Smooth muscle cell of the brain vasculature (primary cell): ENCODE results near the gene CD1D.
"Not testable (repeated sequence)": the region's sequence is repeated elsewhere in the genome, so short reads cannot be mapped to it uniquely, and the experiment has no call there.

Experiments
- DNase-seq: peaks from one replicate; pipeline ENCODE4 v3.0.0-alpha.2; 2012; ENCODE audit warnings: low read depth, low spot score

CD1D gene

GRCh38 chr1:158180741-158181576, at the start of gene CD1D:
TSS of gene CD1D (plus strand) at chr1:158180895. CDS start at chr1:158181102, 207 bp downstream.
- no peak for DNase-seq

GRCh38 chr1:158131217-158131616, 49.5 kb upstream of the CD1D start:
- DNase-seq = no peak

GRCh38 chr1:158140764-158141192, 39.9 kb upstream of the CD1D start:
- no peak for DNase-seq

GRCh38 chr1:158145173-158145719, 35.4 kb upstream of the CD1D start:
- no peak for DNase-seq

- DNase-seq = no peak
Observed at GRCh38 chr1:158146165-158146564, 34.5 kb upstream of the CD1D start.

GRCh38 chr1:158146739-158147138, 34.0 kb upstream of the CD1D start:
- no peak for DNase-seq

GRCh38 chr1:158147401-158147800, 33.3 kb upstream of the CD1D start:
- no peak for DNase-seq

GRCh38 chr1:158147869-158148268, 32.8 kb upstream of the CD1D start:
- DNase-seq = no peak

- DNase-seq = no peak
Observed at GRCh38 chr1:158148468-158148867, 32.2 kb upstream of the CD1D start.

- no peak for DNase-seq
Observed at GRCh38 chr1:158149175-158149574, 31.5 kb upstream of the CD1D start.

GRCh38 chr1:158149577-158150269, 31.0 kb upstream of the CD1D start:
- peak; percentile 90 for DNase-seq

- no peak for DNase-seq
Observed at GRCh38 chr1:158150523-158150922, 30.2 kb upstream of the CD1D start.

- no peak for DNase-seq
Observed at GRCh38 chr1:158153179-158153578, 27.5 kb upstream of the CD1D start.

- no peak for DNase-seq
Observed at GRCh38 chr1:158153746-158154444, 26.8 kb upstream of the CD1D start.

- no peak for DNase-seq
Observed at GRCh38 chr1:158154501-158154900, 26.2 kb upstream of the CD1D start.

- no peak for DNase-seq
Observed at GRCh38 chr1:158155673-158156072, 25.0 kb upstream of the CD1D start.

- no peak for DNase-seq
Observed at GRCh38 chr1:158159597-158159996, 21.1 kb upstream of the CD1D start.

GRCh38 chr1:158161446-158161845, 19.2 kb upstream of the CD1D start:
- DNase-seq = no peak

GRCh38 chr1:158163000-158163947, 17.4 kb upstream of the CD1D start:
- no peak for DNase-seq

GRCh38 chr1:158169105-158169504, 11.6 kb upstream of the CD1D start:
- no peak for DNase-seq

GRCh38 chr1:158175915-158176314, 4.8 kb upstream of the CD1D start:
- DNase-seq = not testable (repeated sequence)
